ENCODE measurements around the gene IFIT5.
A peak's percentile ranks its signal among the peaks of the same experiment; 100 is the strongest.
"Not testable (repeated sequence)": the region's sequence is repeated elsewhere in the genome, so short reads cannot be mapped to it uniquely, and the experiment has no call there.

IFIT5 gene

DNA sequence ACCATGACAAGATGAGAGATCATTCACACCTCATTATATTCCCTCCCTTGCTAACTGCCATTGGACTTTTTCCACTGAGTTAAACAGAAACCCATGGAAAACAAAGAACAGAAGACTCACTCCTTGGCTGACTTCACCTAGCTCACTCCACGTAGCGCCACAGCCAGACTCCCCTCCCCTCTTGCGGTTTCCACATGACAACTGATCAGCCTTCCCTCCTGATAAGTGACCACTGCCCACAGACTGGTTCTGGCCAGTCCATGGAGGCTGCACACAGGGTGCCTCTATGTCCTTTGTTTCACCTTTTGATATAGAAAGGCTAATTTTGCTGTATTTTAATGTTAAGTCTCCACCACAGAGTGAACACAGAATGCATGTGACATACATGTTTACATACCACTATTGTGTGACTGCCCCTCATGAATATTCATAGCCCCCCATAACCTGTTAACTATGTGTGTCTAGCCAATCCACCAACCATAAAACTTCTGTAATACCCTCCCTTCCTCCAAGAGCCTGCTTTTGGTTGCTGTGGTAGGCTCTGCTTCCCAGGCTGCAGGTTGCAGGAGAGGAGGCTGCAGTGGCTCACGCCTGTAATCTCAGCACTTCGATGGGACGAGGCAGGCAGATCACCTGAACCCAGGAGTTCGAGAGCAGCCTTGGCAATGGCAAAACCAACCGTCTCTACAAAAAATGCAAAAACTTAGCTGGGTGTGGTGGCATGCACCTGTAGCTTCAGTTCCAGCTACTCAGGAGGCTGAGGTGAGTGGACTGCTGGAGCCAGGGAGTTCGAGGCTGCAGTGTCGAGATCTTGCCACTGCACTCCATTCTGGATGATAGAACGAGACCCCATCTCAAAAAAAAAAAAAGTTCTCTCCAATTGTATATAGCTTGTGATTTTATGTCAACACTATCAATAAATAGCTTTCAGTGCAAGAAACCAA, 10.0 kb upstream of the IFIT5 start:
- no peak for DNase-seq (ENCODE audit: low spot score)
- in situ Hi-C loops (cut with MboI; ENCODE audit: low pct_unique_long_range_greater_than_20kb, low sequenced_read_pairs, unreplicated experiment) = no loop called here
- TF ChIP-seq, protein P1, sequence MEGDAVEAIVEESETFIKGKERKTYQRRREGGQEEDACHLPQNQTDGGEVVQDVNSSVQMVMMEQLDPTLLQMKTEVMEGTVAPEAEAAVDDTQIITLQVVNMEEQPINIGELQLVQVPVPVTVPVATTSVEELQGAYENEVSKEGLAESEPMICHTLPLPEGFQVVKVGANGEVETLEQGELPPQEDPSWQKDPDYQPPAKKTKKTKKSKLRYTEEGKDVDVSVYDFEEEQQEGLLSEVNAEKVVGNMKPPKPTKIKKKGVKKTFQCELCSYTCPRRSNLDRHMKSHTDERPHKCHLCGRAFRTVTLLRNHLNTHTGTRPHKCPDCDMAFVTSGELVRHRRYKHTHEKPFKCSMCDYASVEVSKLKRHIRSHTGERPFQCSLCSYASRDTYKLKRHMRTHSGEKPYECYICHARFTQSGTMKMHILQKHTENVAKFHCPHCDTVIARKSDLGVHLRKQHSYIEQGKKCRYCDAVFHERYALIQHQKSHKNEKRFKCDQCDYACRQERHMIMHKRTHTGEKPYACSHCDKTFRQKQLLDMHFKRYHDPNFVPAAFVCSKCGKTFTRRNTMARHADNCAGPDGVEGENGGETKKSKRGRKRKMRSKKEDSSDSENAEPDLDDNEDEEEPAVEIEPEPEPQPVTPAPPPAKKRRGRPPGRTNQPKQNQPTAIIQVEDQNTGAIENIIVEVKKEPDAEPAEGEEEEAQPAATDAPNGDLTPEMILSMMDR (IDR thresholded peaks at IDR 0.05; ENCODE audit: extremely low read depth, insufficient read depth, missing control alignments) = no peak

- DNase-seq (ENCODE audit: low spot score); in situ Hi-C loops (cut with MboI; ENCODE audit: low pct_unique_long_range_greater_than_20kb, low sequenced_read_pairs, unreplicated experiment): not testable (repeated sequence)
These were observed 8.2 kb upstream of the IFIT5 start for GRCh38 chr10:89406178-89406577.

DNA sequence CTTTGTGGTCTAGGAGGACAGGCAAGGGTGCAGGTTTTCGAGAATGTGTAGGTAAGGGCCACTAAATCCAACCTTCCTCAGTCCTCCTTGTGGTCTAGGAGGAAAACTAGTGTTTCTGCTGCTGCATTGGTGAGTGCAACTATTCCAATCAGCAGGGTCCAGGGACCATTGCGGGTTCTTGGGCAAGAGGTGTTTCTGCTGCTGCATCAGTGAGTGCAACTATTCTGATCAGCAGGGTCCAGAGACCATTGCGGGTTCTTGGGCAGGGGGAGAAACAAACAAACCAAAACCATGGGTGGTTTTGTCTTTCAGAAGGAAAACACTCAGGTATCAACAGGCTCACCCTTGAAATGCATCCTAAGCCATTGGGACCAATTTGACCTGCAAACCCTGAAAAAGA, 6.6 kb upstream of the IFIT5 start:
- DNase-seq (ENCODE audit: low spot score); in situ Hi-C loops (cut with MboI; ENCODE audit: low pct_unique_long_range_greater_than_20kb, low sequenced_read_pairs, unreplicated experiment): not testable (repeated sequence)

DNA sequence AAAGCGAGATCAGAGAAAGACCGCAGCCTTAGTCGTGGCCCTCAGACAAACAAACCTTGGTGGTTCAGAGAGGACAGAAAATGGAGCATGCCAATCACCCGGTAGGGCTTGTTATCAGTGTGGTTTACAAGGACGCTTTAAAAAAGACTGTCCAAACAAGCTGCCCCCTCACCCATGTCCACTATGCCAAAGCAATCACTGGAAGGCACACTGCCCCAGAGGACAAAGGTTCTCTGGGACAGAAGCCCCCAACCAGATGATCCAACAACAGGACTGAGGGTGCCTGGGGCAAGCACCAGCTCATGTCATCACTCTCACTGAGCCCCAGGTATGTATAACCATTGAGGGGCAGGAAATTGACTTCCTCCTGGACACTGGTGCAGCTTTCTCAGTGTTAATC, 5.1 kb upstream of the IFIT5 start:
- DNase-seq (ENCODE audit: low spot score); in situ Hi-C loops (cut with MboI; ENCODE audit: low pct_unique_long_range_greater_than_20kb, low sequenced_read_pairs, unreplicated experiment): not testable (repeated sequence)

GRCh38 chr10:89410551-89410950, 3.8 kb upstream of the IFIT5 start:
- DNase-seq (ENCODE audit: low spot score); in situ Hi-C loops (cut with MboI; ENCODE audit: low pct_unique_long_range_greater_than_20kb, low sequenced_read_pairs, unreplicated experiment): not testable (repeated sequence)

DNA sequence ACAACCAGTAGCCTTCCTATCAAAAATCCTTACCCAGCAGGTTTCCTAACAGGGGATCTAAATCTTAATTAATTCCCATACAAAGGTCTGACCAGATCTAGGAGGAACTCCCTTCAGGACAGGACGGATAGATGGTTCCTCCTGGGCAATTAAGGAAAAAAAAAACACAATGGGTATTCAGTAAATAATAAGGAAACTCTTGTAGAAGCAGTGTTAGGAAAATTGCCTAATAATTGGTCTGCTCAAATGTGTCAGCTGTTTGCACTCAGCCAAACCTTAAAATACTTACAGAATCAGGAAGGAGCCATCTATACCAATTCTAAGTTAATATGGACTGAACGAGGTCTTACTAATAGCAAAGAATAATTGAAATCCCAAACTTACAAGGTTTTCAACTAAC, 3.2 kb upstream of the IFIT5 start:
- in situ Hi-C loops (cut with MboI; ENCODE audit: low pct_unique_long_range_greater_than_20kb, low sequenced_read_pairs, unreplicated experiment); DNase-seq (ENCODE audit: low spot score): not testable (repeated sequence)

DNA sequence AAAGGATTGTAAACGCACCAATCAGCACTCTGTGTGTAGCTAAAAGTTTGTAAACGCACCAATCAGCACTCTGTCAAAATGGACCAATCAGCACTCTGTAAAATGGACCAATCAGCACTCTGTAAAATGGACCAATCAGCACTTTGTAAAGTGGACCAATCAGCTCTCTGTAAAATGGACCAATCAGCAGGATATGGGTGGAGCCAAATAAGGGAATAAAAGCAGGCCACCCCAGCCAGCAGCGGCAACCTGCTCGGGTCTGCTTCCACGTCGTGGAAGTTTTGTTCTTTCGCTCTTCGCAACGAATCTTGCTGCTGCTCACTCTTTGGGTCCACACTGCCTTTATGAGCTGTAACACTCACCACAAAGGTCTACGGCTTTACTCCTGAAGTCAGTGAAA, 2.1 kb upstream of the IFIT5 start:
- in situ Hi-C loops (cut with MboI; ENCODE audit: low pct_unique_long_range_greater_than_20kb, low sequenced_read_pairs, unreplicated experiment); DNase-seq (ENCODE audit: low spot score): not testable (repeated sequence)

GRCh38 chr10:89413398-89413912, 913 bp upstream of the IFIT5 start:
- TF ChIP-seq, protein P1 (IDR thresholded peaks at IDR 0.05; ENCODE audit: extremely low read depth, insufficient read depth, missing control alignments) = no peak
- DNase-seq (ENCODE audit: low spot score) = no peak
- in situ Hi-C loops (cut with MboI; ENCODE audit: low pct_unique_long_range_greater_than_20kb, low sequenced_read_pairs, unreplicated experiment) = no loop called here

GRCh38 chr10:89414879-89415821, 782 bp downstream of the IFIT5 start:
- DNase-seq (ENCODE audit: low spot score) = peak; percentile 50
- TF ChIP-seq, protein P1 (IDR thresholded peaks at IDR 0.05; ENCODE audit: extremely low read depth, insufficient read depth, missing control alignments) = no peak
- in situ Hi-C loops (cut with MboI; ENCODE audit: low pct_unique_long_range_greater_than_20kb, low sequenced_read_pairs, unreplicated experiment) = no loop called here

All from GM13977 (cell line).